ENCODE data around the gene DVL1.
A peak's percentile ranks its signal among the peaks of the same experiment; 100 is the strongest.
"Not testable (repeated sequence)": the region's sequence is repeated elsewhere in the genome, so short reads cannot be mapped to it uniquely, and the experiment has no call there.

DVL1 gene

DNA sequence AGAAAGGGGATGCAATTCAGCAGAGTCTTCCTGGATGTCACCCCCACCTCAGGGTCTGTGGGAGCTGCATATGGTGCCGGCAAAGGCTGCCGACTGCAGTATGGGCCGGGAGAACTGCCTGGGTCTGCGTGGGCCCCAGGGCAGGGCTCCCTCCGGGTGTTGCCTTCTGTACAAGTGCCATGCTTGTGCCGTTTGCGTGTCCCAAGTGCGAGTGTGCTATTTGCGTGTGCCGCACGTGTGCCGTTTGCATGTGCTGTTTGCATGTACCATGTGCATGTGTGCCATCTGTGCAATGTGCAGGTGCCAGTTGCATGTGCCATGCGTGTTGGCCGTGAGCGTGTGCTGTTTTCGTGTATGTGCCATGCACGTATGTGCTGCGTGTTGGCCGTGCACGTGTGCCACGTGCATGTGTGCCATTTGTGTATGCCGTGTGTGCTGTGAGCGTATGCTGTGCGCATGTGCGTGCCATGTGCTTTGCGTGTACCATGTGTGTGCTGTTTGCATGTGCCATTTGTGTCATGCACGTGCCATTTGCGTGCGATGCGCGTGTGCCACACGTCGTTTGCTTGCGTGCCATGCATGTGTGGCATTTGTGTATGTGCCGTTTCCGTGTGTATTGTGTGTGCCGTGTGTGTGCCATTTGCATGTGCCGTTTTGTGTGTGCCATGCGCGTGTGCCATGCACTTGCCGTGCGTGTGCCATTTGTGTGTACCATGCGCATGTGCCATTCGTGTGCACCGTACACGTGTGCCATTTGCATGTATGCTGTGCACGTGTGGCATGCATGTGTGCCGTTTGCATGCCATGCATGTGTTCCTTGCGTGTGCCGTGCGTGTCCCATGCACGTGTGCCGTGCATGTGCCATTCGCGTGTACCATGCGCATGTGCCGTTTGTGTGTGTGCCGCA is 19.7 kb downstream of the DVL1 start:
- DNase-seq (ENCODE audit: insufficient read length, low spot score): no peak

DNA sequence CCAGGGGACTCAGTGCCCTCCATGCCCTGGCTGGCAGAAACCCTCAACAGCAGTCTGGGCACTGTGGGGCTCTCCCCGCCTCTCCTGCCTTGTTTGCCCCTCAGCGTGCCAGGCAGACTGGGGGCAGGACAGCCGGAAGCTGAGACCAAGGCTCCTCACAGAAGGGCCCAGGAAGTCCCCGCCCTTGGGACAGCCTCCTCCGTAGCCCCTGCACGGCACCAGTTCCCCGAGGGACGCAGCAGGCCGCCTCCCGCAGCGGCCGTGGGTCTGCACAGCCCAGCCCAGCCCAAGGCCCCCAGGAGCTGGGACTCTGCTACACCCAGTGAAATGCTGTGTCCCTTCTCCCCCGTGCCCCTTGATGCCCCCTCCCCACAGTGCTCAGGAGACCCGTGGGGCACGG is 21.0 kb downstream of the DVL1 start:
- no peak for DNase-seq (ENCODE audit: insufficient read length, low spot score)
- FAIRE-seq: no peak

More for the DNA sequence above, 19.7 kb downstream of the DVL1 start:
- peak; percentile 98 for FAIRE-seq

- no peak for DNase-seq (ENCODE audit: insufficient read length, low spot score)
- no peak for FAIRE-seq
Measured at GRCh38 chr1:1327291-1327690, 21.9 kb downstream of the DVL1 start.

DNA sequence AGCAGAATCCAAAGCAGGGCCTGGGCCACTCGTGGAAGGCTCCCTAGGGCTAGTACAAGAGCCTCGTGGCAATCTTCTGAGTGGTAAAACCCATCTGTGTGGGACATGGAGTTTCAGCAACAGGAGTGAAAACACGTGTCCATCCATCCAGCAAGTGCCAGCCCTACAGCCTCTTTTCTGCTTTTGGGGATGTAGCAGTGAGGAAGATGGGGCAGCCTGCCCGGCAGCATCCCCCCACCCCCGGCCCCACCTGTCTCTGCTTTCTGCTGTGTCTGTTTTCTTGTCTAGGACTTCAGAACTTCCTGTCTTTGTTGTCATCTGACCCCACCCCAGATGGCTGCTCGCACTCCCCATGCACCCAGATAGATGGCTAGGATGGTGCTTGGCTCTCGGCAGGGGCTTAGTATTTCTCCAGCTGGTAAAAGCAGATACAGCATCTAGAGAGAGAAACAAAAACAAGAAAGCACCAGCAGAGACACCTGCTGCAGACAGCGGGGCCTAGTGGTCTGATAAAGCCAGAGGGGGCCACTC is 23.1 kb downstream of the DVL1 start:
- no peak for DNase-seq (ENCODE audit: insufficient read length, low spot score)
- no peak for FAIRE-seq

DNA sequence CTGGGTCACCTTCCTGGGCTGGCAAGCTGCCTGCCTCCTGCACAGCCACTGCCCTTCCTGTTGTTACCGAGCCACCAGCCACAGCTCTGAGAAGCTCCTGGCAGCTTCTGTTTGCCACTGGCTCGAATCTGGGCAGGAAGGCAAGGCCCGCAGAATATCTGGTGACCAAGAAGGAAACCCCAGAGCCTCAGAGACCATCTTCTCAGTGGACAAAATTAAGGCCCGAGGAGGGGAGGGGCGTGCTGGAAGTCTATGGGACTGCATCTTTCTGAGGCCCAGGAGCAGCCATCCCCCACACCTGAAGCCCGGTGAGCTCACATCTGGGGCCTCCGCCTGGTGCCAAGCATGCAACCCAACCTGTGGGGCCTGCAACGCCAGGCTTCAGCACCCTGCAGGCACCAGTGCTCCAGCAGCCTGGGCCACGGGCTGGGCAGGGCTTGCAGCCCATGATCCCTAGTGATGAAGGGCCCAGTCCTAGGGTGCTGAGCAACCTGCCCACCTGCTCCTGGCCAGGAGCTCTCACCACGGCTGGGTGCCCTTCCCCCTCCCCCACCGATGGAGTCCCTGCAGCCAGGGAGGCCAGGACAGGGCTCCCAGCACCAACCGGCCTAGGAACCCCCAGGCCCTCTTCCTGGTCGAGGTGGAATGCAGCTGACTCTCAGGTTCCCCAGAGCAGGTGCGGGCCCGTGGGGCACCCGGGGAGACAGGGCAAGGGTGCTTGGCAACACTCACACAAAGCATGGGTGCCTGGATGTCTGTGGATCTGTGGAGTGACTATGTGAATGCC is 23.7 kb downstream of the DVL1 start:
- DNase-seq (ENCODE audit: insufficient read length, low spot score) (no peak), FAIRE-seq (peak; percentile 16)

GRCh38 chr1:1324524-1325287 is 24.5 kb downstream of the DVL1 start, which contains the start of the genes CPTP and INTS11:
Gene CPTP, plus strand, starts transcription at chr1:1324802. Its CDS starts 2,109 bp downstream, at chr1:1326911.
Gene INTS11, minus strand, starts transcription at chr1:1324660. Its CDS starts 52 bp downstream, at chr1:1324608.
- peak; percentile 94 for DNase-seq (ENCODE audit: insufficient read length, low spot score)
- FAIRE-seq: peak; percentile 89

DNA sequence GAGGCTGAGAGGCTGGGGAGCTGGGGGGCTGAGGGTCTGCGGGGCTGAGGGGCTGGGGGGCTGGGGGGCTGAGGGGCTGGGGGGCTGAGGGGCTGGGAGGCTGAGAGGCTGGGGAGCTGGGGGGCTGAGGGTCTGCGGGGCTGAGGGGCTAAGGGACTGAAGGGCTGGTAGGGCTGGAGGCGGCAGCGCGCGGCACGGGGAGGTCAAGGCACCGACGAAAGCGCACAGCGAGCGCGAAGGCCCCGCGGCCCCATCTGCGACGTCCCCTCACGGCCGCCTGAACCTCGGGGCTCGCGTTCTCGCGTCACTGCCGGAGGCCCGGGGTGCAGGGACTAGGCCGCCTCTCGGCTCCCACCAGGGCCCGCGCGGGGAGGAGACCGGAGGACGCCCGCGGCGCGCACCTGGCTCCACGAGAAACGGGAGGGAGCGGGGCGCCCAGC is 25.1 kb downstream of the DVL1 start:
- DNase-seq (ENCODE audit: insufficient read length, low spot score): no peak
- FAIRE-seq: no peak

- no peak for FAIRE-seq
- no peak for DNase-seq (ENCODE audit: insufficient read length, low spot score)
Measured at GRCh38 chr1:1322952-1323351, 26.3 kb downstream of the DVL1 start.

DNA sequence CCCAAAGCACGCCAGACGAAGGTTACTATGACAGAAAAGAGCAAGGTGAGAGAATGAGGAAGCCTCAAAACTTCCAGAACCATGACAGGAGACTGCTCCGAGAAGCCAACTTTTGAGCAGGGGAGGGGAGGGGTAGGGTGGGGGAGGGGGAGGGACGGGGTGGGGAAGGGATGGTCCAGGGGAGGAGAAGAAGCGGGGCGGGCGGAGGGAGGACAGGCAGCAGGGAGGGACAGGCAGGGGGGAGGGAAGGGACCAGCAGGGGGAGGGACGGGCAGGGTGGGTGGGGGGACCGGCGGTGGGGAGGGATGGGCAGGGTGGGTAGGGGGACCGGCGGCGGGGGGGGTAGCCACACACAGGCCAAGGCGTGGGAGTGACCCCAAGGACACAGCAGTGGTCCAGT is 26.8 kb downstream of the DVL1 start:
- FAIRE-seq (no peak), DNase-seq (ENCODE audit: insufficient read length, low spot score) (no peak)

DNA sequence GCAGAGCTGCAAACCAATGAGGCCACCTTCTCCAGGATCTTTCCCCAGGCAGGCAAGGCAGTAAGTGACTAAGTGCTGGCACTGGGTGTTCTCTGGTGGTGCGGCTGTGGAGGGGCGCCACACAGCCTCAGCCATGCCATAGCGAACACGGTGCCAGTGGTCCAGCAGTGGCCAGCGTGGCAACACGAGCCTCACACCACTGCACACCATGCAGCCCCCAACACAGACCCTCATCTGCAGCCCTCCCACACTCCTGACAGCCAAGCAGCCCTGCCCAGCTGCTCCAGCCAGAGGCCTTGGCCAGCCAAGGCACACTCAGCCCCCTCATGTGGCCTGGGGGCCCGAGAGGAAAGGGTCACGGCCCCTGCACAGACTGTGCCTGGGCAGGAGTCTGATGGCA is 27.7 kb downstream of the DVL1 start:
- FAIRE-seq: no peak

GRCh38 chr1:1320666-1321448 is 28.4 kb downstream of the DVL1 start:
- DNase-seq (ENCODE audit: insufficient read length, low spot score) (no peak), FAIRE-seq (no peak)

More for the DNA sequence above, 27.7 kb downstream of the DVL1 start:
- DNase-seq (ENCODE audit: insufficient read length, low spot score): no peak

DNA sequence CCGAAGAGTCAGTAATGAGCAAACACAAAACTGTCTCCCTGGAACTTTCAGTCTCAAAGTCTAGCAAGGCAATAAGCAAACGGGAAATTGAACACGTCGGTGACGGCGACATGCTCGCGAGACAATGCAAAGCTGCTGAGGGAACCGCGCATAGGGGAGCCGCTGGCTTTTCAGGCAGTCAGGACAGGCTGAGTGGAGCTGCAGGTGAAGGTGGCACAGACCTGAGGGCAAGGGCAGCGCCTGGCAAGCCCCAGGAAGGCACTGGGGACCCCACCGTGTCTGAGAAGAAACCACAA is 29.6 kb downstream of the DVL1 start:
- no peak for FAIRE-seq

DNA sequence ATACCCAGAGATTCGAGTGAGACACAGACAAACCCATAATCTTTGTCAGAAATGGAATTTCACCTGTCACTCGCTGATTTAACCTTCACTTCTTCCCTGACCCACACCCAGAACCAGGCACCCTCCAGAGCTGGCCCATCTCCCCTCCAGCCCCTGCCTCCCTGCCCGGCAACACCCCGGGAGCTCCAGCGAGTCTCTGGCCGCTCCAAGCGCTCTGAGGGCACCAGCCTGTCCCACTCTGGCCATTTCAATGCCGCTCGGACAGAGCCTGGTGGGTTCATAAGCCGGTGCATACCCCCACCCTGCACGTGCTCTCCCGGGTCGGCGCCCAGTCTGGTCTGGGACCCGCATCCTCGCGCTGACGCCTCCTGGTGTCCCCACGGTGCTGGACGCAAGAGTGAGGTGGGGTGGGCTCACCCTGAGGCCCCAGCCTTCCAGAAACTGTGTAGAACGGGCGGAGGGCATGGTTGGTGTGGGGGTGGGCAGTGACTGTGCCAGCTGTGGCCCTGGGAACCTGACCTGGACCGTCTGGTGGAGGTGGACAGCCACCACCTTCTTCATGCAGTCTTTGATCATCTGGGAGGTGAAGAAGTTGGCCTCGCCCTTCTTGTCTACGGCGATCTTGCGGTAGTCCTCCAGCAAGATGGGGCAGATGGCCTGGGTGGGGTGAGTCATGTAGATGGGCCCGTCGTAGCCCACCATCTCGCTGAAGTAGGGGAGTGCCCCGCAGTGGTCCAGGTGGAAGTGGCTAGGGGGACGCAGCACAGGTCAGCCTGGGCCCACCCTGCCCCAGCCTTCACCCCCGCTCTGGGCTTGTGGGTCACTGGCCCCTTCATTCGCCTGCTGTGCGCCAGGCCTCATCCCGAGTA is 30.2 kb downstream of the DVL1 start:
- no peak for FAIRE-seq
- DNase-seq (ENCODE audit: insufficient read length, low spot score): no peak

More for the DNA sequence above, 29.6 kb downstream of the DVL1 start:
- DNase-seq (ENCODE audit: insufficient read length, low spot score): no peak

GRCh38 chr1:1318131-1318652 is 31.0 kb downstream of the DVL1 start:
- FAIRE-seq (peak; percentile 64), DNase-seq (ENCODE audit: insufficient read length, low spot score) (peak; percentile 49)

- no peak for DNase-seq (ENCODE audit: insufficient read length, low spot score)
- no peak for FAIRE-seq
Measured at GRCh38 chr1:1317420-1317819, 31.8 kb downstream of the DVL1 start.

DNA sequence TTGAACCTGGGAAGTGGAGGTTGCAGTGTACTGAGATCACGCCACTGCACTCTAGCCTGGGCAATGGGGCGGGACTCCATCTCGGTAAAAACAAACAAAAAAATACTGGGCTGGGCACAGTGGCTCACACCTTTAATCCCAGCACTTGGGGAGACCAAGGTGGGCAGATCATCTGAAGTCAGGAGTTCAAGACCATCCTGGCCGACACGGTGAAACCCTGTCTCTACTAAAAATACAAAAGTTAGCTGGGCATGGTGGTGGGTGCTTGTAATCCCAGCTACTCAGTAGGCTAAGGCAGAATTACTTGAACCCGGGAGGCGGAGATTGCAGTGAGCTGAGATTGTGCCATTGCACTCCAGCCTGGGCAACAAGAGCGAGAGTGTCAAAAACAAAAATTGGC is 33.0 kb downstream of the DVL1 start:
- not testable (repeated sequence) for DNase-seq (ENCODE audit: insufficient read length, low spot score); FAIRE-seq

- FAIRE-seq: no peak
- DNase-seq (ENCODE audit: insufficient read length, low spot score): no peak
Measured at GRCh38 chr1:1315435-1315954, 33.7 kb downstream of the DVL1 start.

DNA sequence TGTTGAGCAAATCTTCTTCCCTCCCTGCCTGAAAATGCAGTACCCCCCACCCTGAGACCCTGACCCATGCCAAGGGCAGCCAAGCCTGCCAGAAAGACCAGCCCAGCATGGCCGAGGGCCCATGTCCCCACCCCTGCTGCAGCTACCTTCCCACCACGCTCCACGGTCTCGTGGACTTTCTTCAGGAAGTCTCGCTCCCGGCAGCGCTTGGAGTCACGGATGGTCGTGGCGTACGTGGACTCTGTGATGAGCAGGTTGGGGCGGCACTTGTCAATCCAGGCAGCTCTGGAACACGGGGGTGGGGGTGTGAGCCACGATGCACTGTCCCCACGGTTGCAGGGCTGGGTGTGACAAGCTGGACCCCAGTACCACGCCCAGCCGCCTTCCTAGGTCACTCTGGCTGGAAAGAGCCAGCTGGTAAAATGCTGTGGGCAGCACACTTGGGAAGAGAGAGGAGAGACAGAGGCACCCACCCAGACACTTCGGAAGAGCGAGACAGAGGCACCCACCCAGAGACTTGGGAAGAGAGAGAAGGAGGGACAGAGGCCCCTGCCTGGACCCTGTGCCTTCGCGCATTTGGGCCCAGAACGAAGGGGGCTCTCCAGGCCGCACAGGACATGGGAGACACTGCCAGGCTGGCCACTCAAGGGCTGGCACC is 34.4 kb downstream of the DVL1 start:
- FAIRE-seq (no peak), DNase-seq (ENCODE audit: insufficient read length, low spot score) (no peak)
